HCT116 (cell line): ENCODE data around the gene TAF9B. TPM values are rescaled to one million over a fixed set of nuclear protein-coding genes. Genes with fewer than 3 reads are reported as not detected.

Experiments used
- ATAC-seq: fragments of 200-7000 bp; cut with Tn5 transposase; 2 replicates; pipeline ENCODE4 v1.9.1; 2020; ENCODE audit warnings: mild to moderate bottlenecking, moderate library complexity
- BruUV-seq: library from RNA; stranded (reverse); fragments of 400-500 nt; replicated peaks from 2 replicates; lab custom pipeline; 2021; lab: Mats Ljungman, UMichigan
- CTCF ChIA-PET: fragments of 300-600 bp; sonication (Branson Sonifier 250); formaldehyde crosslinking; loops from one replicate; lab custom pipeline; 2021; ENCODE audit warnings: antibody characterized with exemption; lab: Charles Lee
- POLR2A ChIA-PET: fragments of 300-600, 350-600 bp; sonication (Branson Sonifier 250); formaldehyde crosslinking; loops from one replicate; lab custom pipeline; 2021; ENCODE audit warnings: antibody characterized with exemption; lab: Charles Lee
- RAD21 ChIA-PET, 2 experiments: fragments of 300-600 bp; sonication (Branson Sonifier 250); formaldehyde crosslinking; loops; one replicate each; lab custom pipeline; 2023; ENCODE audit warnings: low total read pairs in 2 of 2; ENCODE audit not compliant: uncharacterized antibody in 2 of 2, unreplicated experiment in 2 of 2, low non-redundant PET in 1 of 2; lab: Charles Lee
- DNase-seq: peaks from one replicate; pipeline ENCODE4 v3.0.0-alpha.2; 2010; ENCODE audit warnings: low read depth, low spot score
- H2AFZ ChIP-seq: fragments of 200-600 bp; shearing (Covaris generic), sonication (generic); 2 replicates; pipeline ENCODE4 v1.6.1; 2017; ENCODE audit warnings: low read depth, mixed run types, mixed read lengths, antibody characterized with exemption, low read length; ENCODE audit not compliant: poor library complexity, severe bottlenecking
- H3K27ac ChIP-seq: 2 replicates; pipeline ENCODE4 v1.5.1; 2012; ENCODE audit warnings: low read depth, low read length
- H3K27me3 ChIP-seq: fragments of 200-600 bp; sonication (generic); 2 replicates; pipeline ENCODE4 v1.6.1; 2016; ENCODE audit warnings: mixed run types, low read length, mixed read lengths; ENCODE audit not compliant: insufficient read depth
- H3K36me3 ChIP-seq, 2 experiments: fragments of 200-500 bp in 1 of 2; fragments of 200-600 bp in 1 of 2; sonication (Bioruptor generic) in 1 of 2; sonication (generic) in 1 of 2; 2 replicates each; pipeline versions ENCODE4 v1.5.1 to v1.6.1; 2014 to 2016; ENCODE audit warnings: low read length in 2 of 2, inconsistent platforms in 1 of 2, mixed read lengths in 1 of 2, mixed run types in 1 of 2; ENCODE audit not compliant: insufficient read depth in 2 of 2, control insufficient read depth in 1 of 2
- H3K4me1 ChIP-seq, 2 experiments: fragments of 200-600 bp in 1 of 2; sonication (generic) in 1 of 2; 2 replicates each; pipeline versions ENCODE4 v1.5.1 to v1.6.1; 2012 to 2017; ENCODE audit warnings: low read length in 2 of 2, inconsistent platforms in 1 of 2, mild to moderate bottlenecking in 1 of 2, mixed read lengths in 1 of 2, mixed run types in 1 of 2, moderate library complexity in 1 of 2; ENCODE audit not compliant: insufficient read depth in 2 of 2, control insufficient read depth in 1 of 2
- H3K4me2 ChIP-seq: fragments of 200-600 bp; sonication (generic); 2 replicates; pipeline ENCODE4 v1.6.1; 2017; ENCODE audit warnings: mixed run types, low read length, mixed read lengths
- H3K4me3 ChIP-seq, 2 experiments: fragments of 200-600 bp in 1 of 2; sonication (generic) in 1 of 2; replicated peaks in 1 of 2; 2 replicates each; pipeline ENCODE4 v1.5.1; 2011 to 2016; ENCODE audit warnings: low read length in 2 of 2, control low read depth in 1 of 2, low read depth in 1 of 2, mild to moderate bottlenecking in 1 of 2, mixed read lengths in 1 of 2, mixed run types in 1 of 2
- H3K79me2 ChIP-seq: fragments of 200-600 bp; sonication (generic); 2 replicates; pipeline ENCODE4 v1.6.1; 2017; ENCODE audit warnings: mild to moderate bottlenecking, mixed run types, low read length, moderate library complexity, mixed read lengths; ENCODE audit not compliant: insufficient read depth
- H3K9ac ChIP-seq: fragments of 200-600 bp; sonication (generic); 2 replicates; pipeline ENCODE4 v1.6.1; 2016; ENCODE audit warnings: low read length, mixed read lengths
- H3K9me2 ChIP-seq: fragments of 200-600 bp; sonication (generic), shearing (Covaris generic); 2 replicates; pipeline ENCODE4 v1.6.1; 2017; ENCODE audit warnings: mixed run types, mild to moderate bottlenecking, moderate library complexity; ENCODE audit not compliant: insufficient read depth
- H3K9me3 ChIP-seq, 2 experiments: fragments of 200-500 bp in 1 of 2; fragments of 200-600 bp in 1 of 2; sonication (Bioruptor generic) in 1 of 2; sonication (generic) in 1 of 2; 2 replicates each; pipeline ENCODE4 v1.6.1; 2014 to 2017; ENCODE audit warnings: low read length in 2 of 2, mixed read lengths in 2 of 2, inconsistent platforms in 1 of 2, low read depth in 1 of 2, mild to moderate bottlenecking in 1 of 2, mixed run types in 1 of 2, moderate library complexity in 1 of 2; ENCODE audit not compliant: control insufficient read depth in 1 of 2, insufficient read depth in 1 of 2
- H4K20me1 ChIP-seq: fragments of 200-600 bp; sonication (generic), shearing (Covaris generic); 2 replicates; pipeline ENCODE4 v1.6.1; 2017; ENCODE audit warnings: mixed run types, mild to moderate bottlenecking, moderate library complexity; ENCODE audit not compliant: insufficient read depth
- CBX3 ChIP-seq: IDR thresholded peaks from 2 replicates; pipeline ENCODE4 v1.6.1; 2012; ENCODE audit warnings: low read depth
- CEBPB ChIP-seq: IDR thresholded peaks from 2 replicates; pipeline ENCODE4 v1.6.1; 2012; ENCODE audit warnings: low read depth
- EGR1 ChIP-seq: IDR thresholded peaks from 2 replicates; pipeline ENCODE4 v1.6.1; 2012; ENCODE audit warnings: low read depth
- FOSL1 ChIP-seq: IDR thresholded peaks from 2 replicates; pipeline ENCODE4 v1.6.1; 2012; ENCODE audit warnings: low read depth
- JUND ChIP-seq: IDR thresholded peaks from 2 replicates; pipeline ENCODE4 v1.6.1; 2012
- POLR2A ChIP-seq: IDR thresholded peaks from 2 replicates; pipeline ENCODE4 v1.7.0; 2011; ENCODE audit warnings: borderline replicate concordance; ENCODE audit not compliant: insufficient read depth, insufficient read length; ENCODE audit errors: extremely low read depth
- POLR2AphosphoS5 ChIP-seq: IDR thresholded peaks from 2 replicates; pipeline ENCODE4 v1.6.1; 2011; ENCODE audit warnings: mild to moderate bottlenecking, low read depth, low read length, moderate library complexity
- RAD21 ChIP-seq: IDR thresholded peaks from 2 replicates; pipeline ENCODE4 v1.6.1; 2012; ENCODE audit warnings: low read depth, mild to moderate bottlenecking
- SIN3A ChIP-seq: IDR thresholded peaks from 2 replicates; pipeline ENCODE4 v1.6.1; 2012; ENCODE audit warnings: low read depth
- SP1 ChIP-seq: IDR thresholded peaks from 2 replicates; pipeline ENCODE4 v1.6.1; 2012; ENCODE audit warnings: low read depth
- SRF ChIP-seq: IDR thresholded peaks from 2 replicates; pipeline ENCODE4 v1.6.1; 2012; ENCODE audit warnings: low read depth
- ZNF274 ChIP-seq: fragments of 200-500 bp; sonication (Bioruptor generic); IDR thresholded peaks from 2 replicates; pipeline ENCODE4 v1.6.1; 2014; ENCODE audit warnings: mild to moderate bottlenecking, low read depth, low read length, inconsistent platforms
- intact Hi-C: fragments of 100-400 bp; cut with micrococcal nuclease; formaldehyde crosslinking; loops from 2 replicates; pipeline ENCODE4 v1.10.0; 2022
- total RNA-seq: library from RNA; stranded (reverse); gene quantifications from one replicate; pipeline ENCODE4 v1.2.1, GENCODE V29; 2021; ENCODE audit not compliant: unreplicated experiment
- TF ChIP-seq, protein P1 (sequence below): IDR thresholded peaks from 2 replicates; pipeline ENCODE4 v1.6.1; 2012
- TF ChIP-seq, protein P2 (sequence below), 3 experiments: fragments of 200-600 bp in 1 of 3; sonication (generic) in 1 of 3; IDR thresholded peaks in 2 of 3; conservative IDR thresholded peaks in 1 of 3; 2 replicates each; pipeline ENCODE4 v1.5.1; 2012 to 2017; ENCODE audit warnings: low read depth in 2 of 3, low read length in 2 of 3, antibody characterized with exemption in 1 of 3, borderline replicate concordance in 1 of 3, control low read depth in 1 of 3, mild to moderate bottlenecking in 1 of 3, mixed read lengths in 1 of 3, mixed run types in 1 of 3, moderate library complexity in 1 of 3; ENCODE audit not compliant: insufficient read depth in 1 of 3

The TAF9B gene
- total RNA-seq, 1 experiment from 2014 or later: 16.2 TPM

DNA sequence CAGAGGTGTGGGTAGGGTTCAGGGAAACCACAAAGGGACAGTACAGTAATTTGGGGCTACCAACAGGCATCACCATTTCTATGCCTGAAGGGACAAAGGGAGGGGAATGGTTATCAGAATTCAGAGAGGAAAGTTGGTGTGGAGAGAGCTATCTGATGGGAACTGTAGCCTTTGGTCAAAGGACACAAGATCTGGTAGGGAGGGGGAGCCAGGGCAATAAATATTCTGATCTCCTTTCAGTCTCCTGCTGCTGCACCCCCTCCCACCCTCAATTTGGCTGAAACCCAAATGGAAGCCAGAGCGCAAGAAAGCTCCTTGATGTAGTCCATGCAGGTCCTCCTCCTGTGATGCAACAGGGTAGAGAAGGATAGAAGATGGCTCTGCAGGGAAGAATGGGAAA, 20.8 kb downstream of the TAF9B start:
- Histone ChIP-seq H3K27ac (no peak overlapping the region), H3K27me3 (no peaks in the 10 kb centered on the region), H3K79me2 (peaks cover 97% of the 10 kb centered on the region), H3K9ac (no peak overlapping the region), H3K36me3 (peaks cover 49 to 54% of the 10 kb centered on the region in 2 experiments), H2AFZ (no peak overlapping the region), H4K20me1 (0 out of 2 replicates have a peak, but pooled peaks cover 21% of the 10 kb centered on the region), H3K9me3 (no peaks in the 10 kb centered on the region), H3K9me2 (no peaks in the 10 kb centered on the region), H3K4me3 (no peak overlapping the region), H3K4me2 (no peak overlapping the region), H3K4me1 (no peaks in the 10 kb centered on the region)
- TF ChIP-seq ZNF274 (no peak), POLR2A (no peak), SIN3A (no peak), JUND (no peak), FOSL1 (no peak), RAD21 (no peak), CBX3 (no peak), SP1 (no peak), CEBPB (no peak), POLR2AphosphoS5 (no peak), EGR1 (no peak), SRF (no peak)
- TF ChIP-seq, protein P1, sequence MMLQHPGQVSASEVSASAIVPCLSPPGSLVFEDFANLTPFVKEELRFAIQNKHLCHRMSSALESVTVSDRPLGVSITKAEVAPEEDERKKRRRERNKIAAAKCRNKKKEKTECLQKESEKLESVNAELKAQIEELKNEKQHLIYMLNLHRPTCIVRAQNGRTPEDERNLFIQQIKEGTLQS: no peak
- TF ChIP-seq, protein P2, sequence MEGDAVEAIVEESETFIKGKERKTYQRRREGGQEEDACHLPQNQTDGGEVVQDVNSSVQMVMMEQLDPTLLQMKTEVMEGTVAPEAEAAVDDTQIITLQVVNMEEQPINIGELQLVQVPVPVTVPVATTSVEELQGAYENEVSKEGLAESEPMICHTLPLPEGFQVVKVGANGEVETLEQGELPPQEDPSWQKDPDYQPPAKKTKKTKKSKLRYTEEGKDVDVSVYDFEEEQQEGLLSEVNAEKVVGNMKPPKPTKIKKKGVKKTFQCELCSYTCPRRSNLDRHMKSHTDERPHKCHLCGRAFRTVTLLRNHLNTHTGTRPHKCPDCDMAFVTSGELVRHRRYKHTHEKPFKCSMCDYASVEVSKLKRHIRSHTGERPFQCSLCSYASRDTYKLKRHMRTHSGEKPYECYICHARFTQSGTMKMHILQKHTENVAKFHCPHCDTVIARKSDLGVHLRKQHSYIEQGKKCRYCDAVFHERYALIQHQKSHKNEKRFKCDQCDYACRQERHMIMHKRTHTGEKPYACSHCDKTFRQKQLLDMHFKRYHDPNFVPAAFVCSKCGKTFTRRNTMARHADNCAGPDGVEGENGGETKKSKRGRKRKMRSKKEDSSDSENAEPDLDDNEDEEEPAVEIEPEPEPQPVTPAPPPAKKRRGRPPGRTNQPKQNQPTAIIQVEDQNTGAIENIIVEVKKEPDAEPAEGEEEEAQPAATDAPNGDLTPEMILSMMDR (IDR thresholded peaks at IDR 0.05 in 2 of 3, conservative IDR thresholded peaks at IDR 0.05 in 1 of 3; ENCODE audit: borderline replicate concordance in 1 of 3, insufficient read depth in 1 of 3, low read depth in 2 of 3, low read length in 2 of 3): no peak
- intact Hi-C loops: no loop called here
- no peak for DNase-seq
- ChIA-PET CTCF (no interaction called here), POLR2A (no interaction called here), RAD21 (no interaction called here)
- no peak for ATAC-seq
- no TSS peak for BruUV-seq
